Adrenal gland (tissue), 12 donors: ENCODE results near the gene GHRH. TPM values are rescaled to one million over a fixed set of nuclear protein-coding genes. Genes with fewer than 3 reads are reported as not detected.
A peak's percentile ranks its signal among the peaks of the same experiment; 100 is the strongest.

Source experiments
- DNase-seq, 7 donors: peaks; one replicate each; pipeline ENCODE4 v3.0.0-alpha.2; 2019 to 2020
- H3K27ac ChIP-seq, 5 donors: fragments of 200-600 bp; sonication (generic) in 4 of 5; 1 replicate in 3 of 5; 2 replicates in 2 of 5; pipeline versions ENCODE4 v1.5.1 to v1.8.0; 2016 to 2020; ENCODE audit warnings: mild to moderate bottlenecking in 1 of 5
- H3K27me3 ChIP-seq: fragments of 200-600 bp; 2 replicates; pipeline ENCODE4 v1.8.0; 2021
- H3K36me3 ChIP-seq, 2 donors: fragments of 200-600 bp; replicated peaks in 1 of 2; 1 replicate in 1 of 2; 2 replicates in 1 of 2; pipeline versions ENCODE4 v1.5.1 to v1.8.0; 2018 to 2022
- H3K4me1 ChIP-seq, 2 donors: fragments of 200-600 bp; replicated peaks in 1 of 2; 1 replicate in 1 of 2; 2 replicates in 1 of 2; pipeline versions ENCODE4 v1.5.1 to v1.8.0; 2018 to 2021
- H3K4me3 ChIP-seq, 4 donors: fragments of 200-600 bp; sonication (generic) in 3 of 4; one replicate each; pipeline ENCODE4 v1.5.1; 2016 to 2018
- H3K9me3 ChIP-seq, 3 donors: fragments of 200-600 bp; sonication (generic) in 1 of 3; replicated peaks in 1 of 3; 1 replicate in 2 of 3; 2 replicates in 1 of 3; pipeline versions ENCODE4 v1.5.1 to v1.8.0; 2016 to 2021
- POLR2A ChIP-seq, 2 donors: fragments of 450-650 bp; IDR thresholded peaks; one replicate each; pipeline ENCODE4 v1.6.1; 2017; ENCODE audit warnings: antibody characterized with exemption in 2 of 2, mild to moderate bottlenecking in 2 of 2, moderate library complexity in 1 of 2
- WGBS, 4 donors: extraction: QIAGEN DNeasy Blood & Tissue Kit in 2 of 4; methylation state at CpG; one replicate each; pipeline versions ENCODE4 v1.1.5 to v1.1.7; 2013 to 2017; 5-methylcytosine and 5-hydroxymethylcytosine counted together
- intact Hi-C, 2 donors: fragments of 100-400 bp; cut with DNase I; formaldehyde crosslinking; loops; one replicate each; pipeline versions ENCODE4 v1.14.1 to v1.15.0; 2022 to 2023
- polyA plus RNA-seq, 3 donors: library from polyadenylated mRNA; stranded (reverse); fragments of 200-250 nt in 2 of 3; fragments of 350-450 nt in 1 of 3; fragmentation: Illumina TruSeq in 1 of 3; extraction: RNeasy Lipid Tissue Mini Kit (QIAGEN cat#74804) in 1 of 3; gene quantifications; one replicate each; pipeline ENCODE4 v1.2.3, GENCODE V29; 2013 to 2014
- total RNA-seq, 9 donors: library from RNA; depleted of rRNA in 4 of 9; stranded (reverse); fragments of >200 nt in 4 of 9; fragments of 120-200 nt in 1 of 9; fragmentation: NEBNext Ultra II Directional in 1 of 9; extraction: Animal tissue kit (Norgen Biotek cat#: 25700) in 1 of 9; gene quantifications; one replicate each; pipeline versions ENCODE4 v1.1.0 to v1.2.4, GENCODE V29; 2013 to 2023
- TF ChIP-seq, protein P1 (sequence below), 6 experiments: fragments of 450-650 bp in 4 of 6; fragments of 200-600 bp in 2 of 6; sonication (generic) in 1 of 6; IDR thresholded peaks; 1 replicate in 5 of 6; 2 replicates in 1 of 6; pipeline versions ENCODE4 v1.5.1 to v1.8.0; 2016 to 2021; ENCODE audit warnings: antibody characterized with exemption in 6 of 6, mild to moderate bottlenecking in 2 of 6, moderate library complexity in 1 of 6
- donor health status: healthy with polysubstance abuse.
- donor health status: Bipolar disorder and iron deficiency.
- donor health status: DM: yes; HTN: yes; CAD: no.
- donor health status: DM: no; HTN: no; CAD: no.
- donor health status: DM: no; HTN: no; CAD: no.
- donor health status: DM: yes; HTN: yes; CAD: no.

GHRH gene
- total and polyA plus RNA-seq, 12 donors: 0.91 to 26.1 TPM; not detected in 10

DNA sequence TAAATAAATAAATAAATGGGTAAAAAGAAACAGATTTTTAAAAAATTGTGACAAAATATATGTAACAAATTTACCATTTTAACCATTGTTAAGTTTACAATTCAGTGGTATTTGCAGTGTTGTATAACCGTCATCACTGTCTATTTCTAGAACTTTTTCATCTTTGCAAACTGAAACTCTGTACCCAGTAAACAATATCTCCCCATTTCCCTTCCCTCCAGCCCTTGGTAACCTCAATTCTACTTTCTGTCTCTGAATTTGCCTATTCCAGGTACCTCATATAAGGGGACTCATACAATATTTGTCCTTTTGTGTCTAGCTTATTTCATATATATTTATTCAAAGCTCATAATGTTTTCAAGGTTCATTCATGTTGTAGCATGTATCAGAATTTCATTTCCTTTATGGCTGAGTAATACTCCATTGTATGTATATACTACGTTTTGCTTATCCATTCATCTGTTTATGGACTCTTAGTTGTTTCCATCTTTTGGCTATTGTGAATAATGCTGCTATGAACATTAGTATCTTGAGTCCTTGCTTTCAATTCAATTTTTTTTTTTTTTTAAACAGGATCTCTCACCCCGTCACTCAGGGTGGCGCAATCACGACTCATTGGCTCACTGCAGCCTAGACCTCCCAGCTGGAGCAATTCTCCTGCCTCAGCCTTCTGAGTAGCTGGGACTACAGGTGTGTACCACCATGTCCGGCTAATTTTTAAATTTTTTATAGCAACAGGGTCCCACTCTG is 36.8 kb upstream of the GHRH start:
- peak in 1 of 7 donors; percentile 34 for DNase-seq

DNA sequence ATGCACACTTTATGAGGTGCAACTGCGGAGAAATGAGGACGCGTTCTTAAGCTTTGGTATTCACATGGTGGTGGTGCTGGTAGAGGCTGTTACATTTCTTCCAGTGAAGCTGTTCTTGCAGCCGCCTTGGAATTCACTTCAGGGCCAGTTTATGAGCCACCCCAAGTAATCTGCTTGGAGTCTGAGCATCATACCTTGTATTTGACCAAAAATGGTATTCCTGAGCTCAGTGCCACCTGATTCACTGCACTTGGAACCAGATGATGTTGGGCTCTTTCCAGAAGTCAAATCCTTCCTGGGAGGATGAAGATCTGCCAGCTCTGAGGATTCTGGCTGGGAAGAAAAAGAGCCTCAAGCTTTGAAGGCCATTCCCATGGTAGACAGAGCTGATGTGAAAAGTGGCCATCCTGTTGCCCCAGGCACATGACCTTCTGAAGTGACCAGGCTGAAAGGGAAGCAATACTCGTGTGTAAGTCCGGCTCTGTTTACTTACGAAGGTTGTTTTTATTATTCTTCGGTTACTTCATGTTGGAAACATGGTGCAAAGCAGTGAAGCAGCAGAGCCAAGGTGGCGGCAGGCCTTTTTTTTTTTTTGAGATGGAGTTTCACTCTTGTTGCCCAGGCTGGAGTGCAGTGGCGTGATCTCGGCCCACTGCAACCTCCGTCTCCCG is 35.6 kb upstream of the GHRH start:
- DNase-seq: peak in 5 of 7 donors; percentile 42 to 66 (median 56)
- TF ChIP-seq, protein P1, sequence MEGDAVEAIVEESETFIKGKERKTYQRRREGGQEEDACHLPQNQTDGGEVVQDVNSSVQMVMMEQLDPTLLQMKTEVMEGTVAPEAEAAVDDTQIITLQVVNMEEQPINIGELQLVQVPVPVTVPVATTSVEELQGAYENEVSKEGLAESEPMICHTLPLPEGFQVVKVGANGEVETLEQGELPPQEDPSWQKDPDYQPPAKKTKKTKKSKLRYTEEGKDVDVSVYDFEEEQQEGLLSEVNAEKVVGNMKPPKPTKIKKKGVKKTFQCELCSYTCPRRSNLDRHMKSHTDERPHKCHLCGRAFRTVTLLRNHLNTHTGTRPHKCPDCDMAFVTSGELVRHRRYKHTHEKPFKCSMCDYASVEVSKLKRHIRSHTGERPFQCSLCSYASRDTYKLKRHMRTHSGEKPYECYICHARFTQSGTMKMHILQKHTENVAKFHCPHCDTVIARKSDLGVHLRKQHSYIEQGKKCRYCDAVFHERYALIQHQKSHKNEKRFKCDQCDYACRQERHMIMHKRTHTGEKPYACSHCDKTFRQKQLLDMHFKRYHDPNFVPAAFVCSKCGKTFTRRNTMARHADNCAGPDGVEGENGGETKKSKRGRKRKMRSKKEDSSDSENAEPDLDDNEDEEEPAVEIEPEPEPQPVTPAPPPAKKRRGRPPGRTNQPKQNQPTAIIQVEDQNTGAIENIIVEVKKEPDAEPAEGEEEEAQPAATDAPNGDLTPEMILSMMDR (IDR thresholded peaks at IDR 0.05): no peak
- TF ChIP-seq POLR2A (IDR thresholded peaks at IDR 0.05): no peak
- 59 to 66% (median 63%) methylated on average over 13 of the region's 13 CpGs for WGBS, 4 donors
- intact Hi-C loops: no loop called here
- H3K27me3 ChIP-seq: no peaks in the 10 kb centered on the region
- no peak overlapping the region for H3K4me3 ChIP-seq
- peaks cover 22 to 36% of the 10 kb centered on the region in 2 donors for H3K4me1 ChIP-seq
- peak overlapping the region in 3 of 5 donors; percentile 40 to 73 (median 68) for H3K27ac ChIP-seq
- H3K9me3 ChIP-seq: no peaks in the 10 kb centered on the region
- peaks cover 0 to 7% of the 10 kb centered on the region in 2 donors for H3K36me3 ChIP-seq

More for the DNA sequence above, 36.8 kb upstream of the GHRH start:
- intact Hi-C loops: no loop called here
- H3K4me3 ChIP-seq: no peak overlapping the region
- no peaks in the 10 kb centered on the region for H3K27me3 ChIP-seq
- H3K27ac ChIP-seq: peak overlapping the region in 1 of 5 donors; percentile 40
- WGBS, 4 donors: 76 to 80% (median 78%) methylated on average over 6 of the region's 6 CpGs
- peaks cover 0 to 18% of the 10 kb centered on the region in 2 donors for H3K36me3 ChIP-seq
- peaks cover 22 to 36% of the 10 kb centered on the region in 2 donors for H3K4me1 ChIP-seq
- H3K9me3 ChIP-seq: no peaks in the 10 kb centered on the region
- TF ChIP-seq, protein P1 (IDR thresholded peaks at IDR 0.05): no peak
- TF ChIP-seq POLR2A (IDR thresholded peaks at IDR 0.05): no peak

DNA sequence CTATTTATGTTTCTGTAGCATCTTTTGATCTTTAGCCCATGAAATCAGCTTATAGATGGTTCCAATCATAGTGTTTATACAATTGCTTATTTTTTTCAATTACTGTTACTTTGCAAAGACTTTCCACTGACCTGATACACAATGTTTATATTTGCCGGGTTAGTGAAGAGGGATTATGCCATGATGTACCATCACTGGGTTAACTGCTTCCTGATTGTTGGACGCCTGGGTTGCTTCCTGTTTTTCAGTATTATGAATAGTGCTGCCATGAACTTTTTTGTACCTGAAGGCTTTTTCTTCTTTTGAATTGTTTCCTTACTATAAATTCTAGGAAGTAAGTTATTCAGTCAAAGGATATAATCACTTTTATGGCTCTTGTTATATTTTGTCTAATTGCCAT is 34.8 kb upstream of the GHRH start:
- peak overlapping the region in 3 of 5 donors; percentile 6 to 73 (median 40) for H3K27ac ChIP-seq
- intact Hi-C loops: no loop called here
- peaks cover 22 to 36% of the 10 kb centered on the region in 2 donors for H3K4me1 ChIP-seq

DNA sequence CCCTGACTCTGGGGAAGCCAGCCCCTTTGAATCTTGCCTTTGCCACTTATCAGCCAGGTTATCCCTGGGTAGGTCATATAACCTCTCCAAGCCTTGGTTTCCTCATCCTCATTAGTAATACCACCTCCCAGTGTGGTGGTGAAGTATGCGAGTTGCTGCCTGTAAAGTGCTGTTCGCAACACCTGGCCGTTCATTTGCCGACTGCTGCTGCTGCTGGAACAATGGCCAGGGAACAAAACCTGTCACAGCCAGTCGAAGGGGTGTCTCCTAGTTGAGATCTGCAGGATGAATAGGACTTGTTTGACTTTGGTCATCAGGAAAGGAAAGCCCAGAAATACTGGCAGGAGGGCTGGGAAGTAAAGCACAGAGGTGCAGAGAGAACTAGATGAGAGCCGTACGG is 34.0 kb upstream of the GHRH start:
- no peak overlapping the region for H3K4me3 ChIP-seq
- TF ChIP-seq POLR2A (IDR thresholded peaks at IDR 0.05): no peak
- TF ChIP-seq, protein P1 (IDR thresholded peaks at IDR 0.05): no peak
- peaks cover 22 to 40% of the 10 kb centered on the region in 2 donors for H3K4me1 ChIP-seq
- no peak for DNase-seq
- intact Hi-C loops: no loop called here
- H3K27ac ChIP-seq: peak overlapping the region in 3 of 5 donors; percentile 58 to 73 (median 62)
- no peaks in the 10 kb centered on the region for H3K27me3 ChIP-seq
- 90 to 97% (median 95%) methylated on average over 7 of the region's 7 CpGs for WGBS, 4 donors
- H3K36me3 ChIP-seq: peaks cover 0 to 3% of the 10 kb centered on the region in 2 donors
- no peaks in the 10 kb centered on the region for H3K9me3 ChIP-seq

More for the DNA sequence above, 34.8 kb upstream of the GHRH start:
- Histone ChIP-seq H3K36me3 (peaks cover 0 to 3% of the 10 kb centered on the region in 2 donors), H3K9me3 (no peaks in the 10 kb centered on the region), H3K4me3 (no peak overlapping the region), H3K27me3 (no peaks in the 10 kb centered on the region)
- TF ChIP-seq, protein P1 (IDR thresholded peaks at IDR 0.05): no peak
- no peak for DNase-seq
- 43 to 58% (median 56%) methylated on average over 2 of the region's 2 CpGs for WGBS, 4 donors
